Measurements from ENCODE around the gene HS3ST5. TPM values are rescaled to one million over a fixed set of nuclear protein-coding genes. Genes with fewer than 3 reads are reported as not detected.

The HS3ST5 gene
- total RNA-seq, 1 donor from 2014 or later, result not detected

DNA sequence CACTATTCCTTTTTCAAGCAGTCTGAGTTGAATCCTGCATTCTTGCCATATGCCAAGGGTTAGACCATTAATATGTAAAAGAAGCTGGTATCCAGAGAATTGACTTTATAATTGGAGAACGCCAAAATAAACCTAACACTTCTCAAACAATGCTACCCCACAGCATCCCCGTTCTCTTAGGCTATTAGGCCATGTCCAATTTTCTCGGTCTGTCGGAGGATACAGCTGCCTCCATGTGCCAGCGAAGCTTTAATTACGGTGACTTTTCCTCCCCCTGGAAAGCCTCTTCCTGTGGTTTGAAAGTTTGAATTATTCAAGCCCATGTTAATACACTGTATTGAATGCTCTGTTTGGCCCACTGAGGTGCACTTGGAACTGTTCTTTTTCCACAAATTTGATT lies 60.5 kb downstream of the HS3ST5 start:
- Histone ChIP-seq H3K27me3 (no peaks in the 10 kb centered on the region), H3K4me3 (no peak overlapping the region), H3K4me1 (no peaks in the 10 kb centered on the region), H3K9me3 (no peaks in the 10 kb centered on the region), H3K36me3 (peaks cover 0 to 4% of the 10 kb centered on the region in 2 donors), H3K27ac (no peak overlapping the region)
- DNase-seq (ENCODE audit: extremely low spot score in 2 of 2), result no peak
- intact Hi-C loops (cut with DNase I), result no loop called here
- no peak for TF ChIP-seq POLR2A (IDR thresholded peaks at IDR 0.05)
- TF ChIP-seq POLR2AphosphoS5 (IDR thresholded peaks at IDR 0.05; ENCODE audit: insufficient read depth in 1 of 2, low read depth in 1 of 2), result no peak
- TF ChIP-seq CTCF (IDR thresholded peaks at IDR 0.05), result no peak

GRCh38 chr6:114281496-114281895 lies 61.3 kb downstream of the HS3ST5 start:
- TF ChIP-seq POLR2A (IDR thresholded peaks at IDR 0.05), result no peak
- no peak for TF ChIP-seq CTCF (IDR thresholded peaks at IDR 0.05)
- TF ChIP-seq POLR2AphosphoS5 (IDR thresholded peaks at IDR 0.05; ENCODE audit: insufficient read depth in 1 of 2, low read depth in 1 of 2), result no peak
- no peaks in the 10 kb centered on the region for H3K27me3 ChIP-seq

DNA sequence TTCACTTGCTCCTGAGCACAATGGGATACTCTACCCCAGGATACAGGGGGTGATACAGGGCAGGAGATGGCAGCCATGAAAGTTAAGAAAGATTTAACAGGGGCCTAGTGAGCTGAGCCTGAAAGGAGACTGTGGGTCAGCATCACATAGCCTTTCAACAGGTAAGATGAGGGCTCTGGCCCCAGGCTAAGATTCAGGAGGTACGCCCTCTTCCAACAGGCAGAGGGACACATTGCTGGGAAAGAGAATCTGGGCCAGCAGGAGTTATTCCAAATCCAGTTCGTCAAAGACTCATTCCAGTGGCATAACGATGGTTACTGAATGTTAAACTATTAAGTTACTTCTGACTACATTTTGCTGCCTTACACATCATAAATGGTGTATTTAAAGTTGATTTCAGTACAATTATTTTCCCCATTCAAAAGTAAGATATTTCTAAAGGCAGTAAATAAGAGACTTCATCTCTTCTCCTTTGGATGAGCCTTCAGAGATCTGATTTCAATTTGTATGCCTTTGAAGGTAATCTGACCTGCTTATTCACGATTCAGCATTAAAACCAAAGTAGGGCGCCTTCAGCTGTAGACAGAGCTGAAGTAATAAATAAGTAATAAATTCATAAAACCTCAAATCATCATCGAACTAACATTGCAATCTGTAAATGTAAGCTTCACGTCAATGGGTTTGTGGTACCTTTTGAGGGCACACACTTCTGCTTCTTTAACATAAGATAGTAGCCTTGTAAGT lies 62.4 kb downstream of the HS3ST5 start:
- intact Hi-C loops (cut with DNase I), result no loop called here
- Histone ChIP-seq H3K27ac (no peak overlapping the region), H3K4me3 (no peak overlapping the region), H3K36me3 (peaks cover 0 to 4% of the 10 kb centered on the region in 2 donors), H3K4me1 (no peaks in the 10 kb centered on the region), H3K9me3 (no peaks in the 10 kb centered on the region), H3K27me3 (no peaks in the 10 kb centered on the region)
- TF ChIP-seq POLR2AphosphoS5 (IDR thresholded peaks at IDR 0.05; ENCODE audit: insufficient read depth in 1 of 2, low read depth in 1 of 2), result no peak
- no peak for TF ChIP-seq CTCF (IDR thresholded peaks at IDR 0.05)
- TF ChIP-seq POLR2A (IDR thresholded peaks at IDR 0.05), result no peak
- DNase-seq (ENCODE audit: extremely low spot score in 2 of 2), result no peak

More at GRCh38 chr6:114281496-114281895, 61.3 kb downstream of the HS3ST5 start:
- Histone ChIP-seq H3K27ac (no peak overlapping the region), H3K4me1 (no peaks in the 10 kb centered on the region), H3K9me3 (no peaks in the 10 kb centered on the region), H3K36me3 (peaks cover 0 to 4% of the 10 kb centered on the region in 2 donors), H3K4me3 (no peak overlapping the region)
- no peak for DNase-seq (ENCODE audit: extremely low spot score in 2 of 2)
- intact Hi-C loops (cut with DNase I), result no loop called here

DNA sequence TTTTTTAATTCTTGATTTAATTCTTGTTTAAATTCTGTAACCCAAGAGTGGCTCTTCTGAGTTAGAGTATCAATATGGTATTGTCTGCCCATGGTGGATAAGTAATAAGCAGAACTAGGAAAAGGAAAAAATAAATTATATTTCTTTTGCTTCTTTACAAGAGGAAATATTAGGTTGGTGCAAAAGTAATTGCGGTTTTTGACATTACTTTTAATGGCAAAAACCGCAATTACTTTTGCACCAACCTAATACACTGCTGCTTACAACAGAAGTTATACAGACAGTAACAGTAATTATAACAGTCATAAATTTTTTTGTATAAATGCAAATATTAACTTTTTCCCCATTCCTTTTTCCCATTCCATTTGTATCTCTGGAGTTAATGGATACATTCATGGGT lies 65.6 kb downstream of the HS3ST5 start:
- Histone ChIP-seq H3K27ac (no peak overlapping the region), H3K9me3 (no peaks in the 10 kb centered on the region), H3K36me3 (no peaks in the 10 kb centered on the region), H3K4me3 (no peak overlapping the region), H3K27me3 (no peaks in the 10 kb centered on the region), H3K4me1 (no peaks in the 10 kb centered on the region)
- no peak for DNase-seq (ENCODE audit: extremely low spot score in 2 of 2)
- intact Hi-C loops (cut with DNase I), result no loop called here
- TF ChIP-seq POLR2A (IDR thresholded peaks at IDR 0.05) (no peak), CTCF (IDR thresholded peaks at IDR 0.05) (no peak), POLR2AphosphoS5 (IDR thresholded peaks at IDR 0.05; ENCODE audit: insufficient read depth in 1 of 2, low read depth in 1 of 2) (no peak)

GRCh38 chr6:114276783-114277182 lies 66.0 kb downstream of the HS3ST5 start:
- DNase-seq (ENCODE audit: extremely low spot score in 2 of 2), result no peak
- H3K9me3 ChIP-seq, result no peaks in the 10 kb centered on the region
- H3K27ac ChIP-seq, result no peak overlapping the region
- no peak for TF ChIP-seq POLR2AphosphoS5 (IDR thresholded peaks at IDR 0.05; ENCODE audit: insufficient read depth in 1 of 2, low read depth in 1 of 2)
- no peak for TF ChIP-seq CTCF (IDR thresholded peaks at IDR 0.05)
- TF ChIP-seq POLR2A (IDR thresholded peaks at IDR 0.05), result no peak
- H3K4me1 ChIP-seq, result no peaks in the 10 kb centered on the region
- no peaks in the 10 kb centered on the region for H3K36me3 ChIP-seq
- no peaks in the 10 kb centered on the region for H3K27me3 ChIP-seq
- H3K4me3 ChIP-seq, result no peak overlapping the region
- intact Hi-C loops (cut with DNase I), result no loop called here
